Esophagus squamous epithelium (tissue), 5 donors: ENCODE results near the gene ICAM1. TPM values are rescaled to one million over a fixed set of nuclear protein-coding genes. Genes with fewer than 3 reads are reported as not detected.

ENCODE experiments used
- DNase-seq: peaks from one replicate; lab custom pipeline; 2025; lab: John Stamatoyannopoulos, UW
- H3K27ac ChIP-seq, 4 donors: fragments of 200-600 bp; sonication (generic); one replicate each; pipeline ENCODE4 v1.5.1; 2016 to 2019; ENCODE audit warnings: mild to moderate bottlenecking in 1 of 4
- H3K27me3 ChIP-seq, 4 donors: fragments of 200-600 bp; sonication (generic); 1 replicate in 3 of 4; 2 replicates in 1 of 4; pipeline versions ENCODE4 v1.5.1 to v1.6.0; 2017 to 2021; ENCODE audit warnings: antibody characterized with exemption in 1 of 4
- H3K36me3 ChIP-seq, 3 donors: fragments of 200-600 bp; sonication (generic); one replicate each; pipeline ENCODE4 v1.5.1; 2016 to 2019
- H3K4me1 ChIP-seq, 3 donors: fragments of 200-600 bp; sonication (generic); one replicate each; pipeline ENCODE4 v1.5.1; 2017 to 2019
- H3K4me3 ChIP-seq, 4 donors: fragments of 200-600 bp; sonication (generic); 1 replicate in 3 of 4; 2 replicates in 1 of 4; pipeline ENCODE4 v1.5.1; 2016 to 2019; ENCODE audit warnings: mild to moderate bottlenecking in 2 of 4, moderate library complexity in 1 of 4
- H3K9me3 ChIP-seq, 3 donors: fragments of 200-600 bp; sonication (generic); one replicate each; pipeline ENCODE4 v1.5.1; 2016 to 2019
- POLR2A ChIP-seq, 4 donors: fragments of 450-650 bp; IDR thresholded peaks; one replicate each; pipeline ENCODE4 v1.6.1; 2017; ENCODE audit warnings: antibody characterized with exemption in 4 of 4, mild to moderate bottlenecking in 4 of 4, moderate library complexity in 3 of 4
- WGBS, 2 donors: methylation state at CpG; one replicate each; pipeline ENCODE4 v1.1.5; 2018; 5-methylcytosine and 5-hydroxymethylcytosine counted together
- intact Hi-C: fragments of 100-400 bp; cut with DNase I; formaldehyde crosslinking; loops from one replicate; pipeline ENCODE4 v1.15.0; 2022
- total RNA-seq, 4 donors: library from RNA; depleted of rRNA; stranded (reverse); fragments of >200 nt; gene quantifications; one replicate each; pipeline ENCODE4 v1.1.0, GENCODE V29; 2016
- TF ChIP-seq, protein P1 (sequence below), 6 experiments: fragments of 450-650 bp in 4 of 6; fragments of 200-600 bp in 2 of 6; sonication (generic) in 2 of 6; IDR thresholded peaks; one replicate each; pipeline ENCODE4 v1.5.1; 2016 to 2019; ENCODE audit warnings: antibody characterized with exemption in 6 of 6, mild to moderate bottlenecking in 4 of 6, moderate library complexity in 4 of 6
- donor health status: DM: yes; HTN: yes; CAD: no.

Gene ICAM1
- total RNA-seq, 4 donors from 2014 or later, result 5.4 to 26.4 (median 7.7) TPM

DNA sequence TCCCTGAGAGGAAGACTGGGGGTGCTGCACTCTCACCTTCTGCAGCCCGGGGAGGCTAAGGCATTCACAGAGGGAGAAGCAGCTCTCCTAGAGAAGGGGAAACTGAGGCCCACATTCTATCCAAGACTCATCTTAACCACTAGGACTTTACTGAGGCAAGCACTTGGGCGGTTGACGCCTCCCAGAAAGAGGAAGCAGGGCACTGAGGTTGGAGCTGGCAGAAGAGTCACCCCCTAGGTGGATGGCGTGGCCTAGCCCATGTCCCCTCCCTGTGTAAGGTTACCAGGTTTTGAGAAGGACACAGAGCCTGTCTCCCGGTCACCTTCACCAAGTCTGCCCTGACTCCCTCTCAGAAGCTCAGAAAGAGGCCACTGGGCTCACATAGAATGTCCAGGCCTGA, 42.5 kb upstream of the ICAM1 start:
- WGBS, 2 donors, result 74 to 100% methylated on average over 1 to 5 of the region's 5 CpGs
- TF ChIP-seq, protein P1, sequence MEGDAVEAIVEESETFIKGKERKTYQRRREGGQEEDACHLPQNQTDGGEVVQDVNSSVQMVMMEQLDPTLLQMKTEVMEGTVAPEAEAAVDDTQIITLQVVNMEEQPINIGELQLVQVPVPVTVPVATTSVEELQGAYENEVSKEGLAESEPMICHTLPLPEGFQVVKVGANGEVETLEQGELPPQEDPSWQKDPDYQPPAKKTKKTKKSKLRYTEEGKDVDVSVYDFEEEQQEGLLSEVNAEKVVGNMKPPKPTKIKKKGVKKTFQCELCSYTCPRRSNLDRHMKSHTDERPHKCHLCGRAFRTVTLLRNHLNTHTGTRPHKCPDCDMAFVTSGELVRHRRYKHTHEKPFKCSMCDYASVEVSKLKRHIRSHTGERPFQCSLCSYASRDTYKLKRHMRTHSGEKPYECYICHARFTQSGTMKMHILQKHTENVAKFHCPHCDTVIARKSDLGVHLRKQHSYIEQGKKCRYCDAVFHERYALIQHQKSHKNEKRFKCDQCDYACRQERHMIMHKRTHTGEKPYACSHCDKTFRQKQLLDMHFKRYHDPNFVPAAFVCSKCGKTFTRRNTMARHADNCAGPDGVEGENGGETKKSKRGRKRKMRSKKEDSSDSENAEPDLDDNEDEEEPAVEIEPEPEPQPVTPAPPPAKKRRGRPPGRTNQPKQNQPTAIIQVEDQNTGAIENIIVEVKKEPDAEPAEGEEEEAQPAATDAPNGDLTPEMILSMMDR (IDR thresholded peaks at IDR 0.05), result no peak
- TF ChIP-seq POLR2A (IDR thresholded peaks at IDR 0.05), result no peak
- Histone ChIP-seq H3K36me3 (peaks cover 0 to 14% (median 0%) of the 10 kb centered on the region in 3 donors), H3K27ac (peak overlapping the region in 3 of 4 donors; percentile 57 to 94 (median 89)), H3K4me1 (peaks cover 13 to 58% (median 17%) of the 10 kb centered on the region in 3 donors), H3K9me3 (no peaks in the 10 kb centered on the region), H3K4me3 (no peak overlapping the region), H3K27me3 (no peaks in the 10 kb centered on the region)
- intact Hi-C loops, result no loop called here
- DNase-seq, result no peak

DNA sequence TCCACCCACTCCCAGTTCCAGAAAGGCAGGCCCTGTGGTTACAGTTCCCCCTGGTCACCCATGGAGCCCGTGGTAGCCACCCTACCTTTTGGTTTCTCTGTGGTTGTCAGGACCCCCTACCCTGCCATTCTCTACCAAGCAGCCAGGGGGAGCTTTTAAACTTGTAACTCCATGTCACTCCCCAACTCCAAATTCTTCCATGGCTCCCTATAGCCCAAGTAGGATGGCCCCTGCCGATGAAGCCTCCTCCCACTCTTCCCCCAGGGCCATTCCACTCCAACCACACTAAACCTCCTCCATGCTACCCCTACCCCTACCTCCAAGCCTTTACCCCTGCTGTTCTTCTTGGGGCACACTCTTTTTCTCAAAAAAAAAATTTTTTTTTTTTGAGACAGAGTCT, 42.0 kb upstream of the ICAM1 start:
- intact Hi-C loops, result no loop called here
- H3K4me1 ChIP-seq, result peaks cover 13 to 58% (median 17%) of the 10 kb centered on the region in 3 donors
- H3K9me3 ChIP-seq, result no peaks in the 10 kb centered on the region
- H3K4me3 ChIP-seq, result peak overlapping the region in 1 of 4 donors; percentile 1
- H3K27me3 ChIP-seq, result no peaks in the 10 kb centered on the region
- TF ChIP-seq POLR2A (IDR thresholded peaks at IDR 0.05), result no peak
- TF ChIP-seq, protein P1 (IDR thresholded peaks at IDR 0.05), result peak in 5 of 6 experiments; percentile 40 to 54 (median 50)
- H3K27ac ChIP-seq, result peak overlapping the region in 3 of 4 donors; percentile 57 to 94 (median 89)
- peaks cover 0 to 9% (median 0%) of the 10 kb centered on the region in 3 donors for H3K36me3 ChIP-seq
- 42 to 53% methylated on average over 2 of the region's 2 CpGs for WGBS, 2 donors
- no peak for DNase-seq

DNA sequence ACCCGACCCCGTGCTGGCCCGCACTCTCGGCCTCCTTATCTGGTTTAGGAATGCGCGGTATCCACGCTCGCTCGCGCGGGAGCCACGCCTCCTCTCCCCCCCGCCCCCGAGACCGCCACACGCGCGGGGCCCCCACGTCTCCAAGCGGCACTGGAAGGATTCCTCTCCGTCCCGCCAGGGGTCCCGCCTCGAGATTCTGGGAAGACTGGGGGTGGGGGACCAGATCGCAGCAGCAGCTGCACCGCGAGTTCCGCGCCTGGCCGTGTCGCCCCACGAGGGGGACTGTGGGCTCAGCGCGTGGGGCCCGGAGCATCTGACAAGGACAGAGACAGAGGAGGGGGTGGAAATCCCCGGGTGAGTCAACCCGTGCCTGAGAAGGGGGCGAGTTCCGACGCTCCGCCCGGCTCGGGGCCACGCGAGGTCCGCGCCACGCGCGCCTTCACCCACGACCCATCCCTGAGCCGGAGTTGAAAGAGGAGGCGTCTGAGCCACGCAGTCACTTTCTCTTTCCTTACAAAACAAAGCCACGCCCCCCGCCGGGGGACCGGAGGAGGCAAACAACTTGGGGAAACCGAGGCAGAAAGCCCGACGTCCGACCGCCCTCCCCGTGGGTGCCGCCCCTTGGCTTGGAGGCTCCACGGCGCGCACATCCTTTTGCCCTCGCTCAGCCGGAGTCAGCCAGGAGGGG, 40.6 kb upstream of the ICAM1 start:
- TF ChIP-seq POLR2A (IDR thresholded peaks at IDR 0.05), result no peak
- TF ChIP-seq, protein P1 (IDR thresholded peaks at IDR 0.05), result no peak
- peak overlapping the region; percentile 66 to 97 (median 84) for H3K4me3 ChIP-seq
- 2% methylated on average over 20 of the region's 70 CpGs; no CpG with 5 or more reads in 1 of the 2 donors for WGBS, 2 donors
- no peaks in the 10 kb centered on the region for H3K9me3 ChIP-seq
- peaks cover 13 to 58% (median 17%) of the 10 kb centered on the region in 3 donors for H3K4me1 ChIP-seq
- H3K27me3 ChIP-seq, result no peaks in the 10 kb centered on the region
- intact Hi-C loops, result no loop called here
- peak overlapping the region; percentile 81 to 94 (median 88) for H3K27ac ChIP-seq
- DNase-seq, result no peak
- no peaks in the 10 kb centered on the region for H3K36me3 ChIP-seq

DNA sequence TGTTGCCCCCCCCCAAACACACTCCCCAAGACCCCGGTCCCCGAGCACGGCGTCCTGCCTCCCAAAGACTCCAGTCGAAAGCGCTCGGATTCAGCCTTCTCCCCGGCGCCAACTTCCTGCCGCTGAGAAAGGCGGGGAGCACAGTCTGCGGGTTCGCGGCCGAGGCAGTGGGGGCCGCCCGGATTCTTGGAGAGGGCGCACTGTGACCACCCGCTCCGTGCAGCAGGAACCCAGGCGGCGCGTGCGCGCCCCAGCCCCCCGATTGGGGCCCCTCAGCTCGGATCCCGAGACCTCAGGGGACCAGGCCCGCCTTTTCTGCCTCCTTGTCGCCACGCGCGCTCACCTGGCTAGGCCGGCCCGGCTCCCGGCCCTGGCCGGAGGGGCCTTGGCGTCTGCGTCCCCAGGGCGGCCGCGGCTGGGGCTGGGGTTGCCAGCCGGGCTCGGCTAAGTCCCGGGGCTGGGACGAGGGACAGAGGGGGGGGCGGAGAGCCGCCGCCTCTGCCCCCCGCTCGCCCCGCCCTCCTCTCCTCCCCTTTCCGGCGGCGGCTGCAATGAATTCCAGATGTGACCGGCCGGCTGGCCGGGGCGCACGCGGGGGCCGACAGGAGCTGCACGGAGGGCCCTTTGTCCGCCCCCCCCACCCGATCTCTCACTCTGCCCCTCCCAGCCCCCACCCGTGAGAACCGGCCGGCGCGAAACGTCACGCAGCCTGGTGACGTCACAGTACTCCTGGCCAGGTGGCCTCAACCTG, 39.9 kb upstream of the ICAM1 start, which contains the start of gene S1PR2:
S1PR2 (minus strand) TSS at position 471 of the 751 bp plus-strand sequence. CDS start 6,426 bp downstream, outside the sequence.
- Histone ChIP-seq H3K4me3 (peak within 1 kb of the TSS; percentile 66 to 97 (median 84)), H3K27me3 (no peaks in the 10 kb centered on the region), H3K36me3 (no peaks in the 10 kb centered on the region), H3K27ac (peak within 1 kb of the TSS; percentile 81 to 94 (median 88)), H3K4me1 (peaks cover 13 to 57% (median 21%) of the 10 kb centered on the region in 3 donors), H3K9me3 (no peaks in the 10 kb centered on the region)
- WGBS, 2 donors, result 0% methylated on average over 10 of the region's 73 CpGs; no CpG with 5 or more reads in 1 of the 2 donors
- intact Hi-C loops, result no loop called here
- peak in 1 of 4 donors; percentile 65 for TF ChIP-seq POLR2A (IDR thresholded peaks at IDR 0.05)
- TF ChIP-seq, protein P1 (IDR thresholded peaks at IDR 0.05), result peak in 1 of 6 experiments; percentile 12
- DNase-seq, result no peak
